ENCODE data around the gene KIF14. TPM values are rescaled to one million over a fixed set of nuclear protein-coding genes. Genes with fewer than 3 reads are reported as not detected.
"Not testable (repeated sequence)": the region's sequence is repeated elsewhere in the genome, so short reads cannot be mapped to it uniquely, and the experiment has no call there.

KIF14 gene
- total RNA-seq, 1 donor: 0.54 TPM

GRCh38 chr1:200634261-200635122 lies 13.9 kb upstream of the KIF14 start:
- no peak for DNase-seq (ENCODE audit: low read depth in 2 of 3, low spot score in 2 of 3)

- DNase-seq (ENCODE audit: low read depth in 2 of 3, low spot score in 2 of 3): no peak
Observed at GRCh38 chr1:200631375-200631774, 10.8 kb upstream of the KIF14 start.

- not testable (repeated sequence) for DNase-seq (ENCODE audit: low read depth in 2 of 3, low spot score in 2 of 3)
Observed at GRCh38 chr1:200630515-200630899, 10.0 kb upstream of the KIF14 start.

GRCh38 chr1:200629876-200630514 lies 9.4 kb upstream of the KIF14 start:
- no peak for DNase-seq (ENCODE audit: low read depth in 2 of 3, low spot score in 2 of 3)

- no peak for DNase-seq (ENCODE audit: low read depth in 2 of 3, low spot score in 2 of 3)
Observed at GRCh38 chr1:200628223-200628881, 7.8 kb upstream of the KIF14 start.

- no peak for DNase-seq (ENCODE audit: low read depth in 2 of 3, low spot score in 2 of 3)
Observed at GRCh38 chr1:200627575-200628222, 7.1 kb upstream of the KIF14 start.

- no peak for DNase-seq (ENCODE audit: low read depth in 2 of 3, low spot score in 2 of 3)
Observed at GRCh38 chr1:200626853-200627534, 6.4 kb upstream of the KIF14 start.

GRCh38 chr1:200625381-200625824 lies 4.9 kb upstream of the KIF14 start:
- peak in 2 of 3 donors; percentile 42 to 70 for DNase-seq (ENCODE audit: low read depth in 2 of 3, low spot score in 2 of 3)

- no peak for DNase-seq (ENCODE audit: low read depth in 2 of 3, low spot score in 2 of 3)
Observed at GRCh38 chr1:200624679-200625335, 4.3 kb upstream of the KIF14 start.

- DNase-seq (ENCODE audit: low read depth in 2 of 3, low spot score in 2 of 3): no peak
Observed at GRCh38 chr1:200619894-200620272, 668 bp downstream of the KIF14 start.

- no peak for DNase-seq (ENCODE audit: low read depth in 2 of 3, low spot score in 2 of 3)
Observed at GRCh38 chr1:200610846-200611245, 9.7 kb downstream of the KIF14 start.

- no peak for DNase-seq (ENCODE audit: low read depth in 2 of 3, low spot score in 2 of 3)
Observed at GRCh38 chr1:200602632-200603031, 17.9 kb downstream of the KIF14 start.

GRCh38 chr1:200590001-200590400 lies 30.6 kb downstream of the KIF14 start:
- no peak for DNase-seq (ENCODE audit: low read depth in 2 of 3, low spot score in 2 of 3)

- peak in 1 of 3 donors; percentile 28 for DNase-seq (ENCODE audit: low read depth in 2 of 3, low spot score in 2 of 3)
Observed at GRCh38 chr1:200588698-200589097, 31.9 kb downstream of the KIF14 start.

GRCh38 chr1:200564319-200564718 lies 56.2 kb downstream of the KIF14 start:
- no peak for DNase-seq (ENCODE audit: low read depth in 2 of 3, low spot score in 2 of 3)

GRCh38 chr1:200561856-200562214 lies 58.7 kb downstream of the KIF14 start:
- DNase-seq (ENCODE audit: low read depth in 2 of 3, low spot score in 2 of 3): no peak

GRCh38 chr1:200558866-200559459 lies 61.6 kb downstream of the KIF14 start:
- DNase-seq (ENCODE audit: low read depth in 2 of 3, low spot score in 2 of 3): peak in 2 of 3 donors; percentile 40 to 69

- DNase-seq (ENCODE audit: low read depth in 2 of 3, low spot score in 2 of 3): peak in 2 of 3 donors; percentile 5 to 46
Observed at GRCh38 chr1:200556002-200556401, 64.5 kb downstream of the KIF14 start.

- DNase-seq (ENCODE audit: low read depth in 2 of 3, low spot score in 2 of 3): not testable (repeated sequence)
Observed at GRCh38 chr1:200552737-200553136, 67.8 kb downstream of the KIF14 start.

- no peak for DNase-seq (ENCODE audit: low read depth in 2 of 3, low spot score in 2 of 3)
Observed at GRCh38 chr1:200550367-200550766, 70.2 kb downstream of the KIF14 start.
